Skeletal muscle cell (primary cell): Measurements from ENCODE around the gene ZNF575.

Experiments
- DNase-seq: peaks from one replicate; pipeline ENCODE4 v3.0.0-alpha.2; 2010; ENCODE audit warnings: low read depth
- H3K4me3 ChIP-seq: 2 replicates; pipeline ENCODE4 v1.5.1; 2011; ENCODE audit warnings: low read depth, mild to moderate bottlenecking, control low read depth, low read length, moderate library complexity

Gene ZNF575

GRCh38 chr19:43532962-43533545 lies at the start of gene ZNF575:
Gene ZNF575 (plus strand): TSS chr19:43533188. CDS start chr19:43534423, 1,235 bp downstream.
- peak within 1 kb of the TSS; percentile 64 for H3K4me3 ChIP-seq
- peak; percentile 93 for DNase-seq

GRCh38 chr19:43483281-43483680 lies 49.7 kb upstream of the ZNF575 start:
- no peak overlapping the region for H3K4me3 ChIP-seq

GRCh38 chr19:43485951-43486350 lies 47.0 kb upstream of the ZNF575 start:
- H3K4me3 ChIP-seq = no peak overlapping the region
- no peak for DNase-seq

More at GRCh38 chr19:43483281-43483680, 49.7 kb upstream of the ZNF575 start:
- DNase-seq = no peak

GRCh38 chr19:43486412-43486811 lies 46.6 kb upstream of the ZNF575 start:
- DNase-seq = no peak
- H3K4me3 ChIP-seq = no peak overlapping the region

- no peak for DNase-seq
- no peak overlapping the region for H3K4me3 ChIP-seq
Measured at GRCh38 chr19:43488179-43488578, 44.8 kb upstream of the ZNF575 start.

GRCh38 chr19:43489310-43489709 lies 43.7 kb upstream of the ZNF575 start:
- H3K4me3 ChIP-seq = no peak overlapping the region
- DNase-seq = no peak

GRCh38 chr19:43489979-43490599 lies 42.9 kb upstream of the ZNF575 start:
- H3K4me3 ChIP-seq = no peak overlapping the region
- DNase-seq = no peak

- no peak for DNase-seq
- no peak overlapping the region for H3K4me3 ChIP-seq
Measured at GRCh38 chr19:43490759-43491158, 42.2 kb upstream of the ZNF575 start.

GRCh38 chr19:43495082-43495481 lies 37.9 kb upstream of the ZNF575 start:
- no peak overlapping the region for H3K4me3 ChIP-seq
- DNase-seq = no peak

- DNase-seq = no peak
- no peak overlapping the region for H3K4me3 ChIP-seq
Measured at GRCh38 chr19:43496960-43497359, 36.0 kb upstream of the ZNF575 start.

- no peak overlapping the region for H3K4me3 ChIP-seq
- DNase-seq = no peak
Measured at GRCh38 chr19:43498233-43498842, 34.6 kb upstream of the ZNF575 start.

GRCh38 chr19:43499042-43499441 lies 33.9 kb upstream of the ZNF575 start:
- no peak for DNase-seq
- H3K4me3 ChIP-seq = no peak overlapping the region

- no peak for DNase-seq
- peak overlapping the region; percentile 18 for H3K4me3 ChIP-seq
Measured at GRCh38 chr19:43501661-43502418, 31.1 kb upstream of the ZNF575 start.

- no peak overlapping the region for H3K4me3 ChIP-seq
- no peak for DNase-seq
Measured at GRCh38 chr19:43502419-43502976, 30.5 kb upstream of the ZNF575 start.

GRCh38 chr19:43503501-43504425 lies 29.2 kb upstream of the ZNF575 start:
- DNase-seq = peak; percentile 52
- H3K4me3 ChIP-seq = peak overlapping the region; percentile 87

GRCh38 chr19:43504426-43505185 lies 28.4 kb upstream of the ZNF575 start, which contains the start of gene PHLDB3:
Gene PHLDB3 (minus strand): TSS chr19:43504746. CDS start chr19:43504118, 628 bp downstream.
- no peak for DNase-seq

GRCh38 chr19:43505186-43505456 lies 27.9 kb upstream of the ZNF575 start:
- DNase-seq = no peak
- H3K4me3 ChIP-seq = no peak overlapping the region

More at GRCh38 chr19:43504426-43505185, 28.4 kb upstream of the ZNF575 start, which contains the start of gene PHLDB3:
- H3K4me3 ChIP-seq = peak within 1 kb of the TSS; percentile 87

GRCh38 chr19:43505941-43506340 lies 27.0 kb upstream of the ZNF575 start:
- H3K4me3 ChIP-seq = no peak overlapping the region
- DNase-seq = no peak
